ENCODE data around the gene NLRP3. TPM values are rescaled to one million over a fixed set of nuclear protein-coding genes. Genes with fewer than 3 reads are reported as not detected.
A peak's percentile ranks its signal among the peaks of the same experiment; 100 is the strongest.
"Not testable (repeated sequence)": the region's sequence is repeated elsewhere in the genome, so short reads cannot be mapped to it uniquely, and the experiment has no call there.

The NLRP3 gene
- total RNA-seq = 1 to 10 TPM in 1 of 2 donors, under 1 TPM in 1; 0.84 to 1.9 TPM
- polyA plus RNA-seq = under 1 TPM; 0.28 to 0.39 TPM

DNA sequence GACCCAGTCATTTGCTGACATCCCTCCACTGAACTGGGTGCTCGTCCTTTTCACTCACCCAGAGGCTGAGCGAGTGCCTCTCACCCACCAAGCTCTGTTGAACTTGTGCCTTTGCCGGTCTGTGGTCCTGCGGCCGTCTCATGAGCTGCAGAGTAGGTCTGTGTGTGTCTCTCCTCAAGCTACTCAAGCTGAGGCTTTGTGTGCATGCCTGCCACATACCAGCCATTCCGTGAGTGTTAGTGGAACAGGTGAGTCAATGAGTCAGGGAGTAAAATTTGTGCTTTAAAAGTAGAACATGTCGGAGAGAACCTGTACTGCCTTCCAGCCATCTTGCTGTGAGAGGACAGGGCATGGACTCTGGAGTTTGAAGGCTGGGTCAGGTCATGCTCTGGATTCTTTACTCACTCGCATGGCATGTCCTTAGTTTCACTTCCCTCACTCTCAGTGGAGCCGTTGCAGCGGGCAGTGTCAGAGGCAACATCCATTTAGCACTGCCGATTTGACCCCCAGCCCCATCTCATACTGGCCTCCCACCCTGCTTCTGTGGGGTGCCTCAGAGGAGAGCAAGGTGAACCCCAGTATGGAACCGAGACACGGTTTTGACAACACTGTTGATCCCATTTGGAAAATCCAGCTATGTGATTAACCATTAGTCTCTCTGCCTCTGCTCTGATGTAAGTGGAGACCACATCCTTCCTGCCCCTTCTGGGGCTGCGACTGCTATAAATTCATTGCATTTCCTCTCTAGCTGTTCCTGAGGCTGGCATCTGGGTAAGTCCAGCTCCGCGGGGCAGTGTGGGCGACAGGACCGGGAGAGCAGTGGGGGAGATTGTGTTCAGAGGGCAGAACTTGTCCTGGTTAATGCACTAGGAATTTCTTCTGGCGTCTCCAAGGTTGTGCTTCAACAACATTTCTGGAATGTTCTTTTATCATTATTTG is at the start of gene NLRP3:
Gene NLRP3 (plus strand): TSS at position 751 of the 939 bp plus-strand sequence. CDS start 2,628 bp downstream, outside the sequence.
- Histone ChIP-seq H3K9ac (ENCODE audit: low read depth in 1 of 2, low read length in 2 of 2) (peak within 1 kb of the TSS in 1 of 2 donors; percentile 14), H3K9me3 (ENCODE audit: control insufficient read depth in 4 of 4, low read length in 3 of 4) (no peaks in the 10 kb centered on the region), H3K27me3 (ENCODE audit: control insufficient read depth in 4 of 4, insufficient read depth in 4 of 4, low read length in 3 of 4) (peaks cover 0 to under 1% (median 0%) of the 10 kb centered on the region in 4 donors), H3K4me1 (ENCODE audit: control insufficient read depth in 4 of 4, insufficient read depth in 4 of 4, low read length in 3 of 4) (no peaks in the 10 kb centered on the region), H3K4me3 (ENCODE audit: low read depth in 1 of 3, low read length in 3 of 3) (peak within 1 kb of the TSS in 2 of 3 donors; percentile 1 to 49), H3K36me3 (ENCODE audit: control insufficient read depth in 4 of 4, insufficient read depth in 3 of 4, low read depth in 1 of 4, low read length in 3 of 4) (no peaks in the 10 kb centered on the region), H3K27ac (ENCODE audit: low read depth in 1 of 2, low read length in 2 of 2) (peak within 1 kb of the TSS in 1 of 2 donors; percentile 20)
- 63% methylated on average over 19 of the region's 19 CpGs for WGBS
- TF ChIP-seq, protein P1, sequence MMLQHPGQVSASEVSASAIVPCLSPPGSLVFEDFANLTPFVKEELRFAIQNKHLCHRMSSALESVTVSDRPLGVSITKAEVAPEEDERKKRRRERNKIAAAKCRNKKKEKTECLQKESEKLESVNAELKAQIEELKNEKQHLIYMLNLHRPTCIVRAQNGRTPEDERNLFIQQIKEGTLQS (IDR thresholded peaks at IDR 0.05) = no peak
- TF ChIP-seq HNF4G (IDR thresholded peaks at IDR 0.05) (no peak), RXRA (IDR thresholded peaks at IDR 0.05) (no peak), ZBTB33 (IDR thresholded peaks at IDR 0.05) (no peak)
- TF ChIP-seq, protein P2, sequence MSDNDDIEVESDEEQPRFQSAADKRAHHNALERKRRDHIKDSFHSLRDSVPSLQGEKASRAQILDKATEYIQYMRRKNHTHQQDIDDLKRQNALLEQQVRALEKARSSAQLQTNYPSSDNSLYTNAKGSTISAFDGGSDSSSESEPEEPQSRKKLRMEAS (IDR thresholded peaks at IDR 0.05) = no peak
- no peak for DNase-seq (ENCODE audit: low spot score)

- H3K4me1 ChIP-seq (ENCODE audit: control insufficient read depth in 4 of 4, insufficient read depth in 4 of 4, low read length in 3 of 4); H3K27ac ChIP-seq (ENCODE audit: low read depth in 1 of 2, low read length in 2 of 2); H3K36me3 ChIP-seq (ENCODE audit: control insufficient read depth in 4 of 4, insufficient read depth in 3 of 4, low read depth in 1 of 4, low read length in 3 of 4); H3K4me3 ChIP-seq (ENCODE audit: low read depth in 1 of 3, low read length in 3 of 3); H3K9ac ChIP-seq (ENCODE audit: low read depth in 1 of 2, low read length in 2 of 2); DNase-seq (ENCODE audit: low spot score); H3K27me3 ChIP-seq (ENCODE audit: control insufficient read depth in 4 of 4, insufficient read depth in 4 of 4, low read length in 3 of 4); H3K9me3 ChIP-seq (ENCODE audit: control insufficient read depth in 4 of 4, low read length in 3 of 4): not testable (repeated sequence)
- 91% methylated on average over 1 of the region's 1 CpG for WGBS
These were observed 49.6 kb upstream of the NLRP3 start for GRCh38 chr1:247366345-247366744.

DNA sequence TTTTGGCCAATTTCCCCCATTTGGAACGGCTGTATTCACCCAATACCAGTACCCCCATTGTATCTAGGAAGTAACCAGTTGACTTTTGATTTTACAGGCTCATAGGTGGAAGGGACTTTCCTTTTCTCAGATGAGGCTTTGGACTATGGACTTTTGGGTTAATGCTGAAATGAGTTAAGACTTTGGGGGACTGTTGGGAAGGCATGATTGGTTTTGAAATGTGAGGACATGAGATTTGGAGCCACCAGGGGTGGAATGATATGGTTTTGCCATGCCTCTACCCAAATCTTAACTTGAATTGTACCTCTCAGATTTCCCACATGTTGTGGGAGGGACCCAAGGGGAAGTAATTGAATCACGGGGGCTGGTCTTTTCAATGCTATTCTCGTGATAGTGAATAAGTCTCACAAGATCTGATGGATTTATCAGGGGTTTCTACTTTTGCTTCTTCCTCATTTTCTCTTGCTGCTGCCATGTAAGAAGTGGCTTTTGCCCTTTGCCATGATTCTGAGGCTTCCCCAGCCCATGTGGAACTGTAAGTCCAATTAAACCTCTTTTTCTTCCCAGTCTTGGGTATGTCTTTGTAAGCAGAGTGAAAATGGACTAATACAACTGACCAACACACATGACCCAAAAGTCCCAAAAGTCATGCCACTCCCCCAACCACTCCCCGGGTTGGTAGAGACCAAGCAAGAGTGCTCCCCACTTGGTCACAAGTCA is 48.9 kb upstream of the NLRP3 start:
- Histone ChIP-seq H3K4me3 (ENCODE audit: low read depth in 1 of 3, low read length in 3 of 3) (no peak overlapping the region), H3K27me3 (ENCODE audit: control insufficient read depth in 4 of 4, insufficient read depth in 4 of 4, low read length in 3 of 4) (no peaks in the 10 kb centered on the region), H3K27ac (ENCODE audit: low read depth in 1 of 2, low read length in 2 of 2) (no peak overlapping the region), H3K36me3 (ENCODE audit: control insufficient read depth in 4 of 4, insufficient read depth in 3 of 4, low read depth in 1 of 4, low read length in 3 of 4) (no peaks in the 10 kb centered on the region), H3K4me1 (ENCODE audit: control insufficient read depth in 4 of 4, insufficient read depth in 4 of 4, low read length in 3 of 4) (no peaks in the 10 kb centered on the region), H3K9me3 (ENCODE audit: control insufficient read depth in 4 of 4, low read length in 3 of 4) (no peaks in the 10 kb centered on the region), H3K9ac (ENCODE audit: low read depth in 1 of 2, low read length in 2 of 2) (no peak overlapping the region)
- whole genome bisulfite sequencing = 78% methylated on average over 4 of the region's 4 CpGs
- DNase-seq (ENCODE audit: low spot score) = no peak
- TF ChIP-seq FOXA2 (IDR thresholded peaks at IDR 0.05) = no peak
- TF ChIP-seq, protein P3, sequence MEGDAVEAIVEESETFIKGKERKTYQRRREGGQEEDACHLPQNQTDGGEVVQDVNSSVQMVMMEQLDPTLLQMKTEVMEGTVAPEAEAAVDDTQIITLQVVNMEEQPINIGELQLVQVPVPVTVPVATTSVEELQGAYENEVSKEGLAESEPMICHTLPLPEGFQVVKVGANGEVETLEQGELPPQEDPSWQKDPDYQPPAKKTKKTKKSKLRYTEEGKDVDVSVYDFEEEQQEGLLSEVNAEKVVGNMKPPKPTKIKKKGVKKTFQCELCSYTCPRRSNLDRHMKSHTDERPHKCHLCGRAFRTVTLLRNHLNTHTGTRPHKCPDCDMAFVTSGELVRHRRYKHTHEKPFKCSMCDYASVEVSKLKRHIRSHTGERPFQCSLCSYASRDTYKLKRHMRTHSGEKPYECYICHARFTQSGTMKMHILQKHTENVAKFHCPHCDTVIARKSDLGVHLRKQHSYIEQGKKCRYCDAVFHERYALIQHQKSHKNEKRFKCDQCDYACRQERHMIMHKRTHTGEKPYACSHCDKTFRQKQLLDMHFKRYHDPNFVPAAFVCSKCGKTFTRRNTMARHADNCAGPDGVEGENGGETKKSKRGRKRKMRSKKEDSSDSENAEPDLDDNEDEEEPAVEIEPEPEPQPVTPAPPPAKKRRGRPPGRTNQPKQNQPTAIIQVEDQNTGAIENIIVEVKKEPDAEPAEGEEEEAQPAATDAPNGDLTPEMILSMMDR (IDR thresholded peaks at IDR 0.05; ENCODE audit: low read depth, low read length, missing input control) = no peak
- TF ChIP-seq, protein P1 (IDR thresholded peaks at IDR 0.05) = no peak
- TF ChIP-seq JUND (IDR thresholded peaks at IDR 0.05) = no peak
- no peak for TF ChIP-seq HNF4G (IDR thresholded peaks at IDR 0.05)
- no peak for TF ChIP-seq NR2F2 (IDR thresholded peaks at IDR 0.05)
- no peak for TF ChIP-seq RAD21 (IDR thresholded peaks at IDR 0.05)
- TF ChIP-seq, protein P2 (IDR thresholded peaks at IDR 0.05) = no peak
- no peak for TF ChIP-seq YY1 (IDR thresholded peaks at IDR 0.05)
- TF ChIP-seq TAF1 (conservative IDR thresholded peaks at IDR 0.05) = no peak
- no peak for TF ChIP-seq FOXA1 (IDR thresholded peaks at IDR 0.05)
- no peak for TF ChIP-seq GABPA (IDR thresholded peaks at IDR 0.05 in 1 of 2, conservative IDR thresholded peaks at IDR 0.05 in 1 of 2)
- no peak for TF ChIP-seq REST (IDR thresholded peaks at IDR 0.05)
- TF ChIP-seq SP1 (IDR thresholded peaks at IDR 0.05) = no peak
- no peak for TF ChIP-seq HNF4A (conservative IDR thresholded peaks at IDR 0.05)
